Femur (tissue), 1 donor: ENCODE results near the gene GALR1.
"Not testable (repeated sequence)": the region's sequence is repeated elsewhere in the genome, so short reads cannot be mapped to it uniquely, and the experiment has no call there.

Source experiments
- DNase-seq: peaks from one replicate; pipeline ENCODE4 v3.0.0-alpha.2; 2017

The GALR1 gene

GRCh38 chr18:77250926-77251729, 1.5 kb downstream of the GALR1 start:
- DNase-seq, result no peak

- no peak for DNase-seq
These were observed 2.0 kb downstream of the GALR1 start for GRCh38 chr18:77251730-77252050.

DNA sequence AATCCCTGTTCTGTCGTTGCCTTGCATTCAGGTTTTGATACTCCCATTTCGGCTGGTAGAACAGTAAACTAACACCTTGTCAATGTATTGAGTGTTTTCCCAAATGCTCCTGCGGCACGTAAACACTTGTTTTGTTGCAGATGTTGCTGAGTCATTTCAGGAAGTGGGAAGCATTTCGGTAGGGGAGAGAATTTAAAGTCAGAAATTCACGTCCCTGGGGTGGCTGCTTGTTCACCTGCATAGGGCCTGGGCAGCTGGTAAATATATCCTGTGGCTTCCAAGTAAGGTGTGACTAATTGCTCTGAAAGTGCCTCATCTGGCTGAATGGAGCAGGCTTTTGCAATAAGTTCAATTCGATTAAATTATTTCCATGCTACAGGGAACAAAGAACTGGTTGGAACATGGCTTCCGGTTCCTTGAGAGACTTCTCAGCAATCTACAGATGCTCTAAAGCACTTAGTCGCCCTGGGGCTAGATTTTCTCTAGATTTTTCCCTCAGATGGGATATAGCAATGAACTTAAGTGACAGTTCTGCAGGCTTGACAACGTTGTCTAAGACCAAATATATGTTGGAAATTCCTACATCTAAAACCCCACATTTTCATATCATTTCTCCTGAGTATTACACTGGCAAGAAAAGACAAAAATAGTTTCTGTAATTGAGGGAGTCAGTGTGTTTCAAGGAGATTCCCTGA, 5.2 kb downstream of the GALR1 start:
- no peak for DNase-seq

DNA sequence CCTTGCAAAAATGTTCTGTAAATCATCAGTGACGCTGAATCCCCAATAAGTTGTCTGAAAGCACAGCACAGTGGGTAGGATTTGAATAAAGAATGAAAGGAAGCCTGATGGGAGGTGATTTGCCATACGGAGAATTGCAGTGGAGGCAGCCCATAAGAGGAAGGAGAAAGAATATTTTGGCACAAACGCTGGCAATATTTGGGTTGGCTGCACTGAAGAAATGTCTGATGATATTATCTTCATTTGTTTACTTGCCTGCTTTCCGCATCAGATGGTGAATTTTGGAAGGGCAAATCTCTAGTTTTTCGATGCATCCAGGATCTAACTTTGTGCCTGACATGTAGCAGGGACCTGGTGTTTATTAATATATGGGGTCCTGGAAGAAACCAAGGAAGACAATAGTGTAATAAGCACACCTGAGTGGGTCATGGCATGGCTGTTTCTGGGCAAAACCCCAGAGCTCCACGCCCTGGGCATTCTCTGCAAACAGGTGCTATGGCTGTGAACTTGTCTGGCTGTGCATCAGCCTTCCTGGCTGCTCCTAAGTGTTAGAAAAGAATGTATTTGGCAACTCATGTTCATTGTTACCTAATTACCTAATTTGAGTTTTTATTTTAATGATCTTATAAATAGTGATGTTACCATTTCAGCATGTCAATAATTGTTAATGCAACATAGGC, 5.9 kb downstream of the GALR1 start:
- DNase-seq, result no peak

DNA sequence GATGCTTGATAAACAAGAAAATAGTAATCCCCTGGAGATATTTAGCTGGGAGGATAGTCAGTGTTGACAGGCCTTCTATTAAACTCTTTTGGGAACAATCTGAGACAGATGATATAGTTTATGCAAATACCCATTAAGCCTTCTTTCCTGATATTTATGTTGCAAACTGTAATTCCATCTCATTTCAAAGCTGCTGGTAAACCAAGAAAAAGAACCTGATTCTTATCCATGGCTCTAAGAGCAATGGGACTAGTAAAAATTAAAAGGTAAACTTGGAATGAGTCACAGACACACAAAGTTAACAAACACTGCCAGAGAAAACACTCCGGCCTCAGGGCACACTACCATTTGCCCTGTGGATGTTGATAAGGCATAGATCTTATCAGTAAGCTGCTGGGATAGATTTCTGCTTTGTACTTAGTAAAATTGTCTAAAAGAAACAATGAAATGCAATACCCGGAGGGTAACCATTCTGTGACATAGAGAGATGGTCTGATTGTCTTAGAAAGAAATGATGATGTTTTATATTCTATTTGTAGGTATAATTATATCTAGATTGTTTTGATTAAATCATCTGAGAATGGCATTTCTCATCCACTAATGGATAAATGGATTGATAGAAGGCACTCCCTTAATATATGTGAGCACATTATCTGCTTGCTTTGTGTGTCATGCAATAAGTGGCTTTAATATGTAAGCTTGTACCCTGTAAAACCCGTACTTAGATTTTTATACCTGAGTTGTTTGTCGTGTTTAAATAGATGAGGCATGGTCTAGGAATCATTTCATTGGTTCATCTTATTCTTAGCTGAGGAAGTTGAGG, 13.2 kb downstream of the GALR1 start:
- no peak for DNase-seq

DNA sequence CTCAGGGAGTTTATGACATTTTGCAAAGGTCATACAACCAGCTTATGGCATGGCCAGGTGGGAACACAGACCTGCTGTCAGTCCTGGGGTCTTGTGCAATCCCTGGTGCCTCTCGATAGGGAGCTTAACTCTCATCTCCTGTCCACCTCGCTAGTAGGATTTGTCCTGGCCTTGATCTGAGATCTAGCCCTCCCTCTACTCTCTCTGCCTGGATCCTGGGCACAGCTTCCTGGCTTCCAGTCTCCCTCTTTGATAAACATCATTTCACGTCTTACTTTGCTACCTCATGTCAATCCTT, 13.8 kb downstream of the GALR1 start:
- DNase-seq, result no peak

DNA sequence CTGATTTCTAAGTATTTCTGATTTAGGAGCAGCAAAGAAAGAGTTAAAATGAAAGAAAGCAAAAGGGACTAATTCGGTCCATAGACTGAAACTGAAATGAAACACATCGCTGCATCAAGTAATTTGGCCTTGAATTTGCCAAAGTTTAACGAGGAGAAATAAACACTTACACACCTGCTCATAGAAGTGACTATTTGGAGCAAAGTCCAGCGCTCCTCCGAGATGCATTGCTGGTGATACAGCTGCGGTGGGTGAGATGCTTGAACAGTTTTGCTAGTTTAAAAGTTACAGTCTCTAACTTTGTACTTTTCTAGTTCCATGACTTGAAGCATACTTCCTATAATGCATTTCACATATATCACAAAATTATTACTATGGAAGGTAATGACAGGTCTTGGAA, 18.3 kb downstream of the GALR1 start:
- no peak for DNase-seq

DNA sequence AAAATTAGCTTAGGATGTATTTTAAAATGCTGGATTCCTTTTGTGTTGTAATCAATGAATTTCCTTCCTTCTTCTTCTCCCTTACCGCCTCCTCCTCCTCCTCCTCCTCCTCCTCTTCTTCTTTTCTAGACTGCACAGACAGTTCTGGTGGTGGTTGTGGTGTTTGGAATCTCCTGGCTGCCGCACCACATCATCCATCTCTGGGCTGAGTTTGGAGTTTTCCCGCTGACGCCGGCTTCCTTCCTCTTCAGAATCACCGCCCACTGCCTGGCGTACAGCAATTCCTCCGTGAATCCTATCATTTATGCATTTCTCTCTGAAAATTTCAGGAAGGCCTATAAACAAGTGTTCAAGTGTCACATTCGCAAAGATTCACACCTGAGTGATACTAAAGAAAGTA, 18.8 kb downstream of the GALR1 start:
- no peak for DNase-seq

- no peak for DNase-seq
These were observed 22.2 kb downstream of the GALR1 start for GRCh38 chr18:77271576-77272481.

DNA sequence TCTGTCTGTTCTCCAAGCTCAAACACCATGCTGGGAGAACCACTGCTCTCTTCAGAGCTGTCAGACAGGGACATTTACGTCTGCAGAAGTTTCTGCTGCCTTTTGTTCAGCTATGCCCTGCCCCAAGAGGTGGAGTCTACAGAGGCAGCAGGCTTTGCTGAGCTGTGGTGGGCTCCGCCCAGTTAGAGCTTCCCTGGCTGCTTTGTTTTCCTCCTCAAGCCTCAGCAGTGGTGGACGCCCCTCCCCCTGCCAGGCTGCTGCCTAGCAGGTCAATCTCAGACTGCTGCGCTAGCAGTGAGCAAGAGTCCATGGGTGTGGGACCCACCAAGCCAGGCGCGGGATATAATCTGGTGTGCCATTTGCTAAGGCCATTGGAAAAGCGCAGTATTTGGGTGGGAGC, 41.2 kb downstream of the GALR1 start:
- DNase-seq, result not testable (repeated sequence)

- no peak for DNase-seq
These were observed 48.5 kb downstream of the GALR1 start for GRCh38 chr18:77298172-77298571.

GRCh38 chr18:77299706-77300105, 50.1 kb downstream of the GALR1 start:
- no peak for DNase-seq

DNA sequence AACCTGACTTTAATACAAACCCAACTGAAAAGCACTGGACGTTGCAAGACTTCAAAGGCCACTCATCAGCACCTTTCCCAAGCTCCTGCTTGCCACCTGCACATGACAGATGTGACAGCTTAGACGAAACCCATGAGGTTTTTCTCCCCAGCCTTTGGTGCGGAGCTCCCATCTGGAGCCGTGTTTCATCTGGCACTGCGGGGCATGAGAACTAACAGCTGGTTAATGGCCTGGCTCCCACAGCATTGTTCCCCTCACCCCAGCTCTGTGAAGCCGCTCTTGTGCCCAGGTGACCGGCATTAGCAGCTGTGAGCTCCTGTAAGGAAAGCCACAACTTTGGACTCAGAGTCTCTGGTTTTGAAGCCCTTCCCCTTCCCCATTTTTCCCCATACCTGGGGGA, 50.9 kb downstream of the GALR1 start:
- DNase-seq, result no peak

GRCh38 chr18:77304268-77304667, 54.6 kb downstream of the GALR1 start:
- DNase-seq, result no peak

- no peak for DNase-seq
These were observed 56.0 kb downstream of the GALR1 start for GRCh38 chr18:77305676-77306075.

- no peak for DNase-seq
These were observed 58.6 kb downstream of the GALR1 start for GRCh38 chr18:77308216-77308615.

DNA sequence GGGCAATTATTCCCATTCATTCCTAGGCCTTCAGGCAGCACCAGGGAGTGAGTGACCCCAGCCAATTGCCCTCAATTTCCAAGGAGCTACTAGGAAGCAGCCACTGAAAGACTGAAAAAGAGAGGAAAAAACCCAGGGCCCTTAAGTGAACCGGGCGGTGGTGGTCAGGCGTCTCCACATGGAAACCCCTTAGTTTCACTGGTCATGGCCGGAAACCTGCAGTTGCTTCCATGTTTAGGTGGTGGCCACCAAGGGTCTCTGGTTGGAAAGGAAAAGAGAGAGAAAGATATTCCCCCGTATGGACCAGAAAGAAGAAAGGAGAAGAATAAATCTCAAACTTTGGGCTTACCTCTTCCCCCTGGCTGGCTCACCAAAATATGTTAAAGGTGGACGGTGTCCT, 64.9 kb downstream of the GALR1 start:
- DNase-seq, result no peak

GRCh38 chr18:77314952-77315351, 65.3 kb downstream of the GALR1 start:
- DNase-seq, result no peak

GRCh38 chr18:77316008-77316407, 66.4 kb downstream of the GALR1 start:
- no peak for DNase-seq

DNA sequence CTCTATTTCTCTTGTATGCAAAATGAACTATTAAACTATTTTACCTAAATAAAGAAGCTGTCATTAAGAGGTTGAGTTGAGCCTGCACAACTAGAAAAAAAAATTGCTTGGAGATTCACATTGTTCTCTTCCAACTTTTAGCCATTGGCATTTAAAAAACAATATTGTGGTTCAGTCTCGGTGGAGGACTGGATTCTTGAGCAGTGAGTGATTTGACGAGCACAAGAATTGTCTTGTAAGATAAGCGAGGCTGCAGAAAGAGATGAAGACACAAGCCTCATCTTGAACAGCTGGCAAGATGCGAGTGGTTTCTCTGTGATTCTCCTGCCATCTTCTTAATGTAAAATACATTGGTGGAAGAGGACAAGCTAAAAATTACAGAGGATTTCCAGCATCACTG, 67.0 kb downstream of the GALR1 start:
- DNase-seq, result no peak

DNA sequence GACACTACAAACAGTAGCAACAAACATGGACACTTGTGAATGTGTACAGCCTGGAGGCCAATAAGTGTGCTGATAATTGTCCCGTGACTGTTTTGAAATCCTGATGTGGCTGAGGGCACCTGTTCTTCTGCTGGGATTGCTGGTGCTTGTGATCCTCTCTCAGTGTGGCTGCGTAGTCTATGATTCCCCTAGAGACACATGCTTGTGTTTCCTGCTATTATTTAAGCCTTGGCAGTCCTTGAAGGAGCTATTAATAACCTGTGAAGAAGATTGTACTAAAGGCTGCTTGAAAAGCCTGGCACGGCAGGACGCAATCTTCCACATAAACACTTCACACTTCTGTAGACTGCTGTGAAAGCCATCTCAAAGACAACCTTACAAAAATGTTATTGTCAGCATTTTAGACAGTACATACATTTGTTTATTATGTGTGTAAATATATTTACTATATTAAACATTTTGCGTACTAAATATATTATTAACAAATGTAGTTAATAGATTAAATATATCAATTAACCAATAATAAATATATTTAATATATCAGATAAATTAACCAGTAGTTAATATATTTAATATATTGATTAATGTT, 71.4 kb downstream of the GALR1 start:
- DNase-seq, result no peak
